GM08714 (cell line): ENCODE measurements around the gene WNT9A.

ENCODE experiments used
- H3K4me3 ChIP-seq: fragments of 200-500 bp; sonication (Bioruptor generic); 2 replicates; pipeline ENCODE4 v1.5.1; 2014; ENCODE audit warnings: mild to moderate bottlenecking, low read length, inconsistent platforms
- ZNF274 ChIP-seq: IDR thresholded peaks from 2 replicates; pipeline ENCODE4 v1.6.1; 2012; ENCODE audit warnings: mild to moderate bottlenecking, low read depth, low read length

WNT9A gene

GRCh38 chr1:227939791-227940771 lies 7.7 kb downstream of the WNT9A start:
- H3K4me3 ChIP-seq, result no peak overlapping the region
- no peak for TF ChIP-seq ZNF274

- TF ChIP-seq ZNF274, result no peak
- H3K4me3 ChIP-seq, result no peak overlapping the region
Measured at GRCh38 chr1:227938911-227939790, 8.6 kb downstream of the WNT9A start.

- TF ChIP-seq ZNF274, result no peak
- no peak overlapping the region for H3K4me3 ChIP-seq
Measured at GRCh38 chr1:227938276-227938675, 9.5 kb downstream of the WNT9A start.

GRCh38 chr1:227937838-227938145 lies 9.9 kb downstream of the WNT9A start:
- no peak overlapping the region for H3K4me3 ChIP-seq
- no peak for TF ChIP-seq ZNF274

- no peak overlapping the region for H3K4me3 ChIP-seq
- TF ChIP-seq ZNF274, result no peak
Measured at GRCh38 chr1:227937031-227937837, 10.5 kb downstream of the WNT9A start.

GRCh38 chr1:227935826-227936225 lies 11.9 kb downstream of the WNT9A start:
- no peak for TF ChIP-seq ZNF274
- H3K4me3 ChIP-seq, result no peak overlapping the region

GRCh38 chr1:227934476-227935313 lies 13.0 kb downstream of the WNT9A start:
- no peak for TF ChIP-seq ZNF274
- no peak overlapping the region for H3K4me3 ChIP-seq

GRCh38 chr1:227929751-227930472 lies 17.8 kb downstream of the WNT9A start:
- TF ChIP-seq ZNF274, result no peak
- H3K4me3 ChIP-seq, result no peak overlapping the region

- no peak overlapping the region for H3K4me3 ChIP-seq
- no peak for TF ChIP-seq ZNF274
Measured at GRCh38 chr1:227928811-227929375, 18.8 kb downstream of the WNT9A start.

- H3K4me3 ChIP-seq, result no peak overlapping the region
- no peak for TF ChIP-seq ZNF274
Measured at GRCh38 chr1:227927971-227928741, 19.6 kb downstream of the WNT9A start.
